ENCODE data around the gene SNX9. TPM values are rescaled to one million over a fixed set of nuclear protein-coding genes. Genes with fewer than 3 reads are reported as not detected.

The SNX9 gene
- total RNA-seq, 1 experiment from 2014 or later: 31.3 TPM

DNA sequence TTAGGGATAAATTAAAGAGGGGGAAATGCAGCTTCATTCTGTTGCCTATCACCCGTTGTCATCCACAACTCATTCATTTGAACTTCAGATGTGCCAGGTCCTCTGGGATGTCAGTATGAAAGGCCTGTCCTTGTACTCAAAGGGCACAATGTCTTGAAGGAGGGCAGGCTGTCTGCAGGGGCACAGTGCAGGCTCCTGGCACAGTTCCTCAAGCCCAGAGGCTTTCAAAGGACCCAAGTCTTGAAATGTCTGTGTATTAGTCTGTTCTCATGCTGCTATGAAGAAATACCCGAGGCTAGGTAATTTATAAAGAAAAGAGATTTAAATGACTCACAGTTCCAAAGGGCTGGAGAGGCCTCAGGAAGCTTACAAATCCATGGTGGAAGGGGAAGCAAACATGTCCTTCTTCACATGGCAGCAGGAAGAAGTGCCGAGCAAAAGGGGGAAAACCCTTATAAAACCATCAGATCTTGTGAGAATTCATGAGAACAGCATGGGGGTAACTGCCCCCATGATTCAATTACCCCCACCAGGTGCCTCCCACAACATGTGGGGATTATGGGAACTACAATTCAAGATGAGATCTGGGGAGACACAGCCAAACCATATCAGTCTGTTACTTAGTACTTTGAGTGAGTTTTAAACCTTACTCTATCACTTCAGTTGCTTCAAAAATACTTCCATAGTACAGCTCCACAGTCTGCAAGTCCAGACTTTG, 9.4 kb downstream of the SNX9 start:
- Histone ChIP-seq H3T11ph (ENCODE audit: low read length) (peak overlapping the region; percentile 67), H3K27ac (ENCODE audit: insufficient read length, low read depth, low read length) (peak overlapping the region; percentile 89), H3K18ac (ENCODE audit: insufficient read length, low read depth, low read length) (no peak overlapping the region), H2BK15ac (ENCODE audit: low read depth, low read length) (no peak overlapping the region), H3K27me3 (ENCODE audit: insufficient read depth, low read length) (no peaks in the 10 kb centered on the region), H2AK5ac (ENCODE audit: insufficient read length, low read length) (peak overlapping the region; percentile 25), H3K79me1 (ENCODE audit: insufficient read depth, low read depth, low read length, poor library complexity, severe bottlenecking) (peaks cover 6% of the 10 kb centered on the region), H3K4me2 (ENCODE audit: insufficient read depth, insufficient read length, low read length) (no peak overlapping the region), H3K9me3 (ENCODE audit: control insufficient read depth, low read depth, low read length) (no peaks in the 10 kb centered on the region), H3K23me2 (ENCODE audit: insufficient read length, low read depth, low read length, poor library complexity, severe bottlenecking) (no peaks in the 10 kb centered on the region), H3K9ac (ENCODE audit: extremely low read depth, insufficient read length, low read length) (no peak overlapping the region), H2BK5ac (ENCODE audit: insufficient read length, low read length) (no peak overlapping the region), H3K56ac (ENCODE audit: insufficient read length, low read depth, low read length) (no peak overlapping the region), H2BK12ac (ENCODE audit: insufficient read length, low read depth, low read length) (peak overlapping the region; percentile 60), H3K4me1 (ENCODE audit: insufficient read depth, low read length) (peaks cover 29% of the 10 kb centered on the region), H3K14ac (ENCODE audit: insufficient read depth, low read length) (peak overlapping the region; percentile 6; the same call in 1 of the 2 replicates), H4K91ac (ENCODE audit: insufficient read length, low read depth, low read length) (no peak overlapping the region), H3K4ac (ENCODE audit: low read depth, low read length) (no peak overlapping the region), H2BK20ac (ENCODE audit: low read depth, low read length, poor library complexity, severe bottlenecking) (no peak overlapping the region), H4K20me1 (ENCODE audit: control insufficient read depth, insufficient read depth, insufficient read length) (no peaks in the 10 kb centered on the region), H4K5ac (ENCODE audit: insufficient read length, low read depth, low read length) (no peak overlapping the region), H3K23ac (ENCODE audit: insufficient read length, low read depth, low read length) (no peak overlapping the region), H2BK120ac (ENCODE audit: low read depth, low read length, poor library complexity, severe bottlenecking) (no peak overlapping the region), H3K79me2 (ENCODE audit: insufficient read depth, low read length) (peaks cover 53% of the 10 kb centered on the region), H4K8ac (replicated peaks; ENCODE audit: insufficient read length, low read depth, low read length) (no peak overlapping the region), H2AFZ (ENCODE audit: low read length) (no peak overlapping the region)
- Mint-ChIP-seq H3K27me3 (ENCODE audit: low read depth) (no peaks in the 10 kb centered on the region), H3K4me3 (peak overlapping the region in 1 of 2 experiments; percentile 45; a peak in 2 of 5 replicates), H3K9me3 (0 out of 5 replicates have a peak, but pooled peaks cover 0 to 2% of the 10 kb centered on the region in 2 experiments), H3K4me1 (peaks cover 62 to 66% of the 10 kb centered on the region in 2 experiments), H3K36me3 (ENCODE audit: insufficient read depth in 1 of 3, low read depth in 3 of 3) (peaks cover 9 to 15% (median 10%) of the 10 kb centered on the region in 3 experiments), H3K27ac (peak overlapping the region; percentile 66 to 97 (median 95))
- no CpG with 5 or more reads among the region's 3 CpGs for WGBS (ENCODE audit: extremely low coverage, insufficient read length, low lambda C conversion rate)
- DNase-seq: no peak
- TF ChIP-seq, protein P1, sequence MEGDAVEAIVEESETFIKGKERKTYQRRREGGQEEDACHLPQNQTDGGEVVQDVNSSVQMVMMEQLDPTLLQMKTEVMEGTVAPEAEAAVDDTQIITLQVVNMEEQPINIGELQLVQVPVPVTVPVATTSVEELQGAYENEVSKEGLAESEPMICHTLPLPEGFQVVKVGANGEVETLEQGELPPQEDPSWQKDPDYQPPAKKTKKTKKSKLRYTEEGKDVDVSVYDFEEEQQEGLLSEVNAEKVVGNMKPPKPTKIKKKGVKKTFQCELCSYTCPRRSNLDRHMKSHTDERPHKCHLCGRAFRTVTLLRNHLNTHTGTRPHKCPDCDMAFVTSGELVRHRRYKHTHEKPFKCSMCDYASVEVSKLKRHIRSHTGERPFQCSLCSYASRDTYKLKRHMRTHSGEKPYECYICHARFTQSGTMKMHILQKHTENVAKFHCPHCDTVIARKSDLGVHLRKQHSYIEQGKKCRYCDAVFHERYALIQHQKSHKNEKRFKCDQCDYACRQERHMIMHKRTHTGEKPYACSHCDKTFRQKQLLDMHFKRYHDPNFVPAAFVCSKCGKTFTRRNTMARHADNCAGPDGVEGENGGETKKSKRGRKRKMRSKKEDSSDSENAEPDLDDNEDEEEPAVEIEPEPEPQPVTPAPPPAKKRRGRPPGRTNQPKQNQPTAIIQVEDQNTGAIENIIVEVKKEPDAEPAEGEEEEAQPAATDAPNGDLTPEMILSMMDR (conservative IDR thresholded peaks at IDR 0.05): no peak; the same call in 2 of the 3 replicates

Data from H9 (cell line).